GM12872 (cell line): ENCODE results near the gene DLG2.

Source experiments
- TF ChIP-seq, protein P1 (sequence below): IDR thresholded peaks from 3 replicates; pipeline ENCODE4 v1.5.1; 2011; ENCODE audit warnings: low read depth, mild to moderate bottlenecking, low read length, moderate library complexity; ENCODE audit not compliant: insufficient read depth

The DLG2 gene

DNA sequence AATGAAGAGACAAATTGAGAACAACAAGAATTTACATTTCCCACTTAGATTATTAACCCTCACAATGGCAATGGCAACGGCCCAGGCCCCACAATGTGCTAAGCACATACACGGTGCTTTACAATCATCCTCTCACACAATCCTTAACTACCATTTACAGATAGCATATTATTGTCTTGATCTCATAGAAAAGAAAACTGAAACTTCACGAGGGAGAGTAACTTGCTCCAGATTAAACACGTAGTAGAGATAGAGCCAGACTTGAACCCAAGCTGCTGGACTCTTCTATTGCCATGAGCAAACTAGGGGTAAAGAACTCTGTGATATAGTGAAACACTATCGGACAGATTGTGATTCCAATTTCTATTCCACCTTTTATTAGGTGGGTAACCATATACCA lies 665.1 kb downstream of the DLG2 start:
- TF ChIP-seq, protein P1, sequence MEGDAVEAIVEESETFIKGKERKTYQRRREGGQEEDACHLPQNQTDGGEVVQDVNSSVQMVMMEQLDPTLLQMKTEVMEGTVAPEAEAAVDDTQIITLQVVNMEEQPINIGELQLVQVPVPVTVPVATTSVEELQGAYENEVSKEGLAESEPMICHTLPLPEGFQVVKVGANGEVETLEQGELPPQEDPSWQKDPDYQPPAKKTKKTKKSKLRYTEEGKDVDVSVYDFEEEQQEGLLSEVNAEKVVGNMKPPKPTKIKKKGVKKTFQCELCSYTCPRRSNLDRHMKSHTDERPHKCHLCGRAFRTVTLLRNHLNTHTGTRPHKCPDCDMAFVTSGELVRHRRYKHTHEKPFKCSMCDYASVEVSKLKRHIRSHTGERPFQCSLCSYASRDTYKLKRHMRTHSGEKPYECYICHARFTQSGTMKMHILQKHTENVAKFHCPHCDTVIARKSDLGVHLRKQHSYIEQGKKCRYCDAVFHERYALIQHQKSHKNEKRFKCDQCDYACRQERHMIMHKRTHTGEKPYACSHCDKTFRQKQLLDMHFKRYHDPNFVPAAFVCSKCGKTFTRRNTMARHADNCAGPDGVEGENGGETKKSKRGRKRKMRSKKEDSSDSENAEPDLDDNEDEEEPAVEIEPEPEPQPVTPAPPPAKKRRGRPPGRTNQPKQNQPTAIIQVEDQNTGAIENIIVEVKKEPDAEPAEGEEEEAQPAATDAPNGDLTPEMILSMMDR = no peak

GRCh38 chr11:84958295-84958694 lies 668.8 kb downstream of the DLG2 start:
- TF ChIP-seq, protein P1 = no peak

GRCh38 chr11:84950569-84951270 lies 676.4 kb downstream of the DLG2 start:
- TF ChIP-seq, protein P1 = no peak

DNA sequence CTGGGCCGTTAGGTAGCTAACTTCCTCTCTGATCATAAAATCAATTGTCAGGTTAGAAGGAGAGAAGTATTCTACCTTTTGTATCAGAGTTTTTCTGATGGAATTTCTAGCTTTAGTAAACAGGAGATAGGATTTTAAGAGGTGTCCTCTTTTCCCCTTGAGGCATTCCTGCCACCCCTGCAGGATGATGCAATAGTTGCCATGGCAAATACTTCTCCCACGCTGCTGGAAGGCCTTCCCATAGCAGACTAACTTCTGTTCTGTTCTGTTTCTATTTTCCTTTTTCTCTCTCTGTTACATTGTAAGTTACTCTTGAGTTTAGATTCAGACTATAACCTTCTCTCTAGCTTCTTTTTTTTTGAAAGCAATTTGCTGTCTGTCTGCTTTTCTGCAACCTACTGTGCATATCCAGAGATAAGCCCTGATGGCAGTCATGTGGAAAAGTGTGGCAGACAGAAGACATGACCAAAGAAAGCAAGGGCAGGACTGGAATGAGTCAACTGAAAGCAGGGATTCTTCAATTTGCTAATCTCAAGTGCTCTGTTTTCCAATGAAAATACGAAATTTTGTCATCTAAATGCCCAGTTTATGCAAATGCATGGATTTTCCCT lies 679.1 kb downstream of the DLG2 start:
- TF ChIP-seq, protein P1 = no peak

- TF ChIP-seq, protein P1 = 0 out of 3 replicates have a peak, but pooled peaks have one; percentile 21
Observed at GRCh38 chr11:84947070-84947469, 680.1 kb downstream of the DLG2 start.

GRCh38 chr11:84930863-84931262 lies 696.3 kb downstream of the DLG2 start:
- TF ChIP-seq, protein P1 = no peak

GRCh38 chr11:84929738-84930137 lies 697.4 kb downstream of the DLG2 start:
- TF ChIP-seq, protein P1 = no peak
